Calu3 (cell line): ENCODE data around the gene DNAJC15. TPM values are rescaled to one million over a fixed set of nuclear protein-coding genes. Genes with fewer than 3 reads are reported as not detected.

ENCODE experiments used
- BruUV-seq: library from RNA; stranded (reverse); fragments of 400-500 nt; replicated peaks from 2 replicates; lab custom pipeline; 2021; lab: Mats Ljungman, UMichigan
- CTCF ChIA-PET: fragments of 300-600 bp; sonication (Branson Sonifier 250); formaldehyde crosslinking; loops from one replicate; lab custom pipeline; 2022; ENCODE audit warnings: antibody characterized with exemption; lab: Charles Lee
- DNase-seq: peaks from one replicate; pipeline ENCODE4 v3.0.0; 2022
- H3K27ac Mint-ChIP-seq: one replicate; pipeline ENCODE4 v1.8.0; 2022; ENCODE audit warnings: mixed read lengths; ENCODE audit not compliant: unreplicated experiment
- H3K27me3 Mint-ChIP-seq: one replicate; pipeline ENCODE4 v1.8.0; 2022; ENCODE audit warnings: mixed read lengths; ENCODE audit not compliant: unreplicated experiment
- H3K36me3 Mint-ChIP-seq: one replicate; pipeline ENCODE4 v1.8.0; 2022; ENCODE audit warnings: mild to moderate bottlenecking, moderate library complexity, mixed read lengths; ENCODE audit not compliant: insufficient read depth, unreplicated experiment
- H3K4me1 Mint-ChIP-seq: one replicate; pipeline ENCODE4 v1.8.0; 2022; ENCODE audit warnings: mild to moderate bottlenecking, low read depth, mixed read lengths; ENCODE audit not compliant: unreplicated experiment
- H3K4me3 Mint-ChIP-seq: one replicate; pipeline ENCODE4 v1.8.0; 2022; ENCODE audit warnings: mild to moderate bottlenecking, low read depth, moderate library complexity, mixed read lengths; ENCODE audit not compliant: unreplicated experiment
- H3K9me3 Mint-ChIP-seq: one replicate; pipeline ENCODE4 v1.8.0; 2022; ENCODE audit warnings: low read depth, mixed read lengths; ENCODE audit not compliant: unreplicated experiment
- intact Hi-C: fragments of 100-400 bp; cut with micrococcal nuclease; formaldehyde crosslinking; loops from one replicate; pipeline ENCODE4 v1.10.0; 2022; ENCODE audit not compliant: unreplicated experiment
- total RNA-seq: library from RNA; stranded (reverse); gene quantifications from 2 replicates; pipeline ENCODE4 v1.2.3, GENCODE V29; 2022
- TF ChIP-seq, protein P1 (sequence below): fragments of 200-600 bp; IDR thresholded peaks from one replicate; pipeline ENCODE4 v1.8.0; 2022; ENCODE audit warnings: antibody characterized with exemption; ENCODE audit not compliant: unreplicated experiment

The DNAJC15 gene
- total RNA-seq, 1 experiment from 2014 or later, result 13.1 TPM

GRCh38 chr13:42981853-42982252 lies 41.5 kb upstream of the DNAJC15 start:
- no peak overlapping the region for H3K27ac Mint-ChIP-seq
- intact Hi-C loops, result no loop called here
- H3K36me3 Mint-ChIP-seq, result no peaks in the 10 kb centered on the region
- no TSS peak for BruUV-seq
- CTCF ChIA-PET, result no interaction called here
- no peak overlapping the region for H3K4me3 Mint-ChIP-seq
- TF ChIP-seq, protein P1, sequence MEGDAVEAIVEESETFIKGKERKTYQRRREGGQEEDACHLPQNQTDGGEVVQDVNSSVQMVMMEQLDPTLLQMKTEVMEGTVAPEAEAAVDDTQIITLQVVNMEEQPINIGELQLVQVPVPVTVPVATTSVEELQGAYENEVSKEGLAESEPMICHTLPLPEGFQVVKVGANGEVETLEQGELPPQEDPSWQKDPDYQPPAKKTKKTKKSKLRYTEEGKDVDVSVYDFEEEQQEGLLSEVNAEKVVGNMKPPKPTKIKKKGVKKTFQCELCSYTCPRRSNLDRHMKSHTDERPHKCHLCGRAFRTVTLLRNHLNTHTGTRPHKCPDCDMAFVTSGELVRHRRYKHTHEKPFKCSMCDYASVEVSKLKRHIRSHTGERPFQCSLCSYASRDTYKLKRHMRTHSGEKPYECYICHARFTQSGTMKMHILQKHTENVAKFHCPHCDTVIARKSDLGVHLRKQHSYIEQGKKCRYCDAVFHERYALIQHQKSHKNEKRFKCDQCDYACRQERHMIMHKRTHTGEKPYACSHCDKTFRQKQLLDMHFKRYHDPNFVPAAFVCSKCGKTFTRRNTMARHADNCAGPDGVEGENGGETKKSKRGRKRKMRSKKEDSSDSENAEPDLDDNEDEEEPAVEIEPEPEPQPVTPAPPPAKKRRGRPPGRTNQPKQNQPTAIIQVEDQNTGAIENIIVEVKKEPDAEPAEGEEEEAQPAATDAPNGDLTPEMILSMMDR, result no peak
- H3K4me1 Mint-ChIP-seq, result peaks cover 52% of the 10 kb centered on the region
- DNase-seq, result peak; percentile 29
- H3K9me3 Mint-ChIP-seq, result no peaks in the 10 kb centered on the region
- H3K27me3 Mint-ChIP-seq, result no peaks in the 10 kb centered on the region

DNA sequence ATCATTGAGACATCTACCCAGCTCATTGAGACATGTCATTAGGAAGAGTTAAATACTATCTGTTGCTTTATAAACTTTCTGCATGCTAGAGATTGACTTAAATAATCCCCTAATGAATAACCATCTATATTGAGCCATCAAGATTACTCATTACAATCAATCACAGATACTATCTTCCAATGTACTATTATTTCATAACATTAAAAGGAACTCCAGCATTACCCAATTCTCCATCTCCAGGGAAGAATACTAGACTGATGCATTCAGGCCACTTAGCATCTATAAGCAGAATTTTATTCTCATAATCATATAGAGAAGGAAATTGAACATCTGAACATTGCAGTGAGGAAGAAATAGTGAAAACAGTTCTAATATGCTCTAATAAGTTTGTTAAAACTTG lies 39.4 kb upstream of the DNAJC15 start:
- Mint-ChIP-seq H3K27ac (no peak overlapping the region), H3K4me1 (peaks cover 52% of the 10 kb centered on the region), H3K9me3 (no peaks in the 10 kb centered on the region), H3K36me3 (no peaks in the 10 kb centered on the region), H3K4me3 (no peak overlapping the region), H3K27me3 (no peaks in the 10 kb centered on the region)
- CTCF ChIA-PET, result no interaction called here
- no TSS peak for BruUV-seq
- no peak for DNase-seq
- intact Hi-C loops, result no loop called here
- TF ChIP-seq, protein P1, result no peak

GRCh38 chr13:42984691-42985090 lies 38.7 kb upstream of the DNAJC15 start:
- TF ChIP-seq, protein P1, result no peak
- Mint-ChIP-seq H3K9me3 (no peaks in the 10 kb centered on the region), H3K4me1 (peaks cover 52% of the 10 kb centered on the region), H3K27me3 (no peaks in the 10 kb centered on the region), H3K27ac (peak overlapping the region; percentile 23), H3K4me3 (no peak overlapping the region), H3K36me3 (no peaks in the 10 kb centered on the region)
- CTCF ChIA-PET, result no interaction called here
- DNase-seq, result no peak
- no TSS peak for BruUV-seq
- intact Hi-C loops, result no loop called here

DNA sequence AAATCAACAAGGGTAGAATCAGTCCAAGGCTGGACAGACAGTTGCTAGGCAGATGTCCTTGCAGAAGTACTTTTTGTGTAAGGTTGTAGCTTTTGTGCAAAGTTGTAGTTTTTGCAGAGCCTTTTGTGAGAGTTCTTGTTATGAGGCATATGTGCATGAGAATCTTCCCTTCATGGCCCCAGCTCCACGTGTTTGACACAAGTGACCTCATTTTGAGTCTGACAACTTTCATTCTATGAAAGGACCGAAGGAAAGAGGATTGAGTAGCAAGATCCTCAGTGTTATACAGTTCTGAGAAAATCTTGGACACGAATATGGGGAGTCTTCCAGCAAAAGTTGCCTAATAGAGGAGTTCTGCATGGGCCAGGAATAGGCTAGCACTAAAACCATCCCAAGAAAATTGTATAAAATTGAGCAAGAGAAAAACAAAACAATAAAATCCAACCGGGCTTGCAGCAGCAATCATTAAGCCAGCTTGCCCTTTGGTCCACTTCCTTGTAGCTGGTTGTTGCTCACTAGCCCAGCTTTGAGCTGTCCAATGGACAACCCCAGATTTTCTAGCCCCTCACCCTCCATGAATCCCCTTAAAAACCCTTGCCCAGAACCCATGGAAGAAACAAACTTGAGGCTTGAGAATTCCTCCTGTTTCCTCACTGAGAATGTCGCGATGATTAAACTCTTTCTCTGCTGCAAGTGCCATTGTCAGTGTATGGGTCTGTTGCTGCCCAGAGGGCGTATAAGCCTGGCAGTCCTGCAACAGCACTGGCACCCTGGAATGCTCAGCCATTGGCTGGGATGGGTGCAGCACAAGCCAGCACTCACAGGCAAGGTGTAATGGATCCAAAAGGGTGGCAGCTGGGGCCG lies 37.8 kb upstream of the DNAJC15 start:
- Mint-ChIP-seq H3K4me1 (peaks cover 44% of the 10 kb centered on the region), H3K36me3 (no peaks in the 10 kb centered on the region), H3K27me3 (no peaks in the 10 kb centered on the region), H3K27ac (peak overlapping the region; percentile 94), H3K9me3 (no peaks in the 10 kb centered on the region), H3K4me3 (peak overlapping the region; percentile 47)
- TF ChIP-seq, protein P1, result no peak
- BruUV-seq, result no TSS peak
- DNase-seq, result peak; percentile 44
- CTCF ChIA-PET, result no interaction called here
- intact Hi-C loops, result no loop called here
